22Rv1 (cell line): ENCODE measurements around the gene MED25.
A peak's percentile ranks its signal among the peaks of the same experiment; 100 is the strongest.

Experiments used
- H3K27ac ChIP-seq: fragments of 450-650 bp; 2 replicates; pipeline ENCODE4 v1.5.1; 2017
- ZFX ChIP-seq: fragments of 450-650 bp; IDR thresholded peaks from 2 replicates; pipeline ENCODE4 v1.6.1; 2017; ENCODE audit warnings: antibody characterized with exemption, borderline replicate concordance
- TF ChIP-seq, protein P1 (sequence below): fragments of 450-650 bp; IDR thresholded peaks from 2 replicates; pipeline ENCODE4 v1.5.1; 2017; ENCODE audit warnings: mild to moderate bottlenecking

Gene MED25

DNA sequence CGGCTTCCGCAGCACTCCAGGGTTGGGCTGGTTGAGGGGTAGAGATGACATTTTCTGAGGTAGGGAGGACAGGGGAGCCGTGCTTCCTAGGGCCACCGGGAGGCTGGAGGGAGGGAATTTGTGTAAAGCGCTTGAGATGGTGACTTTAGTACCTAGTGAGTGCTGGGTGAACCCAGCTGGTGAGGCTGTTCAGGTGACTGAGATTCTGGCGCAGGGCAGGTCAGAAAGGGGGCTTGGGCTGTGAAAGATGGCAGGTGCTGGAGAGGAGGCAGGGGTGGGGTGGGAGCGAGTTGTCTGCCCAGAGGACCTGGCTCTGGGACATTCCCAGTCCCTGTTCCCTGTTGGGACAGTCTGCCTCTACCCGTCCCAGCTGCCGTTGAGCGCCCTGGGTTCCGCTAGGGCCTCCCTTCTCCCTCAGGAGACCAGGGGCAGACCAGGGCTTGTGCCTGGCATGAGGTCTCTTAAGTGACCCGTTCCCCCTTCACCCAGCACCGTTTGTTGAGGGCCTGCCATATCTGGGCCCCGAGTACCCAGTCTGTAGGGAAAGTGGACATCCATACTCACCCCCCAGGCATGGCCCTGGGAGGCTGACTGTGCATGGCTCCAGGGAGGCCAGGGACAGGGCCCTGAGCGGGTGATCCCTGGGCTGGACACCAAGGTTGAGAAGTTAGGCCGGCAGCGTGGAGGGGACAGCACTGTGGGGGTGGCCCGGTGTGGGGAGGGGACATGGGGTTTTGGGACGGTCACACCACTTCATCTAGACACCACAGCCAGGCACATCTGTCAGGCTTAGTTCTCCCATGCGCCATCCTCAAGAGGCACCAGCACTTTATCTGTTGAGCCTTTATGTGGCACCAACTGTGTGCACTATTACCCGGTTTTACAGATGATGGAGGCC is 37.8 kb downstream of the MED25 start:
- no peak for TF ChIP-seq ZFX
- TF ChIP-seq, protein P1, sequence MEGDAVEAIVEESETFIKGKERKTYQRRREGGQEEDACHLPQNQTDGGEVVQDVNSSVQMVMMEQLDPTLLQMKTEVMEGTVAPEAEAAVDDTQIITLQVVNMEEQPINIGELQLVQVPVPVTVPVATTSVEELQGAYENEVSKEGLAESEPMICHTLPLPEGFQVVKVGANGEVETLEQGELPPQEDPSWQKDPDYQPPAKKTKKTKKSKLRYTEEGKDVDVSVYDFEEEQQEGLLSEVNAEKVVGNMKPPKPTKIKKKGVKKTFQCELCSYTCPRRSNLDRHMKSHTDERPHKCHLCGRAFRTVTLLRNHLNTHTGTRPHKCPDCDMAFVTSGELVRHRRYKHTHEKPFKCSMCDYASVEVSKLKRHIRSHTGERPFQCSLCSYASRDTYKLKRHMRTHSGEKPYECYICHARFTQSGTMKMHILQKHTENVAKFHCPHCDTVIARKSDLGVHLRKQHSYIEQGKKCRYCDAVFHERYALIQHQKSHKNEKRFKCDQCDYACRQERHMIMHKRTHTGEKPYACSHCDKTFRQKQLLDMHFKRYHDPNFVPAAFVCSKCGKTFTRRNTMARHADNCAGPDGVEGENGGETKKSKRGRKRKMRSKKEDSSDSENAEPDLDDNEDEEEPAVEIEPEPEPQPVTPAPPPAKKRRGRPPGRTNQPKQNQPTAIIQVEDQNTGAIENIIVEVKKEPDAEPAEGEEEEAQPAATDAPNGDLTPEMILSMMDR = no peak
- peak overlapping the region; percentile 96 for H3K27ac ChIP-seq

DNA sequence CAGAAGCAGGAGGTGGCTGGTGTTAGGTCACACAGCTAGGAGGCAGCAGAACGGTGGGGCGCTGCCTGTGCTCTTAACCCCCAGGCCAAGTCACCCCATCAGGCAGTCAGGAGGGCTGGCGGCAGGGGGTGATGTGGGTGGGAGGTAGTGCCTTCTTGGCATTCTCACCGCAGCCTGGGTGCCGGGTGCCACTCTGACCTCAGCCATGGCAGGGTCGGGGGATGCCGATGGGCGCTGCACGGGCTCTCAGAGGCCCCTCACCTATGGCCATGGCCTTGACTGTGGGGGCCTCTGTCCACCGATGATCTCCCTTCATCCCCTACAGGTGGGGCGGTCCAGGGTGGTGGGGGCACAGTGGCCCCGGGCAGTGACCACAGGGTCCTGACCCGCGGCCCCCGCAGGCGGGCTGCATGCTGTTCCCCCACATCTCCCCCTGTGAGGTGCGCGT is 38.5 kb downstream of the MED25 start:
- TF ChIP-seq, protein P1 = no peak
- no peak for TF ChIP-seq ZFX
- H3K27ac ChIP-seq = peak overlapping the region; percentile 96

DNA sequence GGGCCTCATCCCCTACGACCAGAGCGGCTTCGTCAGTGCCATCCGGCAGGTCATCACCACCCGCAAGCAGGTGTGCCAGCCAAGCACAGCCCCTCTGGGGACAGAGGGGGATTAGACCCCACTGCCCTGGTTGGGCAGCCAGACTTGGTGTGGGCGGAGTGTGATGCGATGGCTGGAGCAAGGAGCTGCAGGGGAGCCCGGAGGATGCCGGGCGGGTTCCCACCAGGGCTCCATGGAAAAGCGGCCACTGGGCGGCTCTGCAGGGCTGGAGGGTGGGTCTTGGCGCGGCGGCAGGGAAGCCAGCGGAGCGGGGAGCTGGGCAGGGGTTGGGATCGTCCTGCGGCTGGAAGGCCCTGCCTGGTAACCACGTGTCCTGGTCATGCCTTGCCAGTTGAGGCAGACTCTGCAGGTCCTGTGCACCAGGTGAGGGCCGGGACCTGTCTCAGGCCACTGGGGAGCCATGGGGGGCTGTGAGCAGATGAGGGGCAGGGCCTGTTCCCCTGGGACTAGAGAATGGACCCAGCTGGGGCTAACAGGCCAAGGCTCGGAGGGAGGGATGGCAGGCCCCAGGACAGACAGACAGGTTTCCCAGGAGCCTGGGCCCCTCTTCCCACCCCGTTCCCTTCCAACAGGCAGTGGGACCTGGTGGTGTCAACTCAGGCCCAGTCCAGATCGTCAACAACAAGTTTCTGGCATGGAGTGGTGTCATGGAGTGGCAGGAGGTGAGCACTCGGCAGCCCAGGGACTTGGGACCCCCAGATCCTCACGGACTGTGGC is 39.2 kb downstream of the MED25 start:
- peak overlapping the region; percentile 96 for H3K27ac ChIP-seq
- TF ChIP-seq ZFX = no peak

DNA sequence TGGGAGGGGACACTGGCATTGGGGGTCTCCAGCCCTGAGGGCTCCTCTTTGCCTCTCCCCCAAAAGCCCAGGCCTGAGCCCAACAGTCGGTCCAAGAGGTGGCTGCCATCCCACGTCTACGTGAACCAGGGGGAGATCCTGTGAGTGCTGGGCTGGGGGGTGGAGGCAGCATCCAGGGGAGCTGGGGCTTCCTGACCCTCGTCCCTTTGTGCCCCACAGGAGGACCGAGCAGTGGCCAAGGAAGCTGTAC is 39.7 kb downstream of the MED25 start:
- TF ChIP-seq, protein P1 = no peak; the same call in 1 of the 2 replicates
- no peak for TF ChIP-seq ZFX
- H3K27ac ChIP-seq = peak overlapping the region; percentile 96

DNA sequence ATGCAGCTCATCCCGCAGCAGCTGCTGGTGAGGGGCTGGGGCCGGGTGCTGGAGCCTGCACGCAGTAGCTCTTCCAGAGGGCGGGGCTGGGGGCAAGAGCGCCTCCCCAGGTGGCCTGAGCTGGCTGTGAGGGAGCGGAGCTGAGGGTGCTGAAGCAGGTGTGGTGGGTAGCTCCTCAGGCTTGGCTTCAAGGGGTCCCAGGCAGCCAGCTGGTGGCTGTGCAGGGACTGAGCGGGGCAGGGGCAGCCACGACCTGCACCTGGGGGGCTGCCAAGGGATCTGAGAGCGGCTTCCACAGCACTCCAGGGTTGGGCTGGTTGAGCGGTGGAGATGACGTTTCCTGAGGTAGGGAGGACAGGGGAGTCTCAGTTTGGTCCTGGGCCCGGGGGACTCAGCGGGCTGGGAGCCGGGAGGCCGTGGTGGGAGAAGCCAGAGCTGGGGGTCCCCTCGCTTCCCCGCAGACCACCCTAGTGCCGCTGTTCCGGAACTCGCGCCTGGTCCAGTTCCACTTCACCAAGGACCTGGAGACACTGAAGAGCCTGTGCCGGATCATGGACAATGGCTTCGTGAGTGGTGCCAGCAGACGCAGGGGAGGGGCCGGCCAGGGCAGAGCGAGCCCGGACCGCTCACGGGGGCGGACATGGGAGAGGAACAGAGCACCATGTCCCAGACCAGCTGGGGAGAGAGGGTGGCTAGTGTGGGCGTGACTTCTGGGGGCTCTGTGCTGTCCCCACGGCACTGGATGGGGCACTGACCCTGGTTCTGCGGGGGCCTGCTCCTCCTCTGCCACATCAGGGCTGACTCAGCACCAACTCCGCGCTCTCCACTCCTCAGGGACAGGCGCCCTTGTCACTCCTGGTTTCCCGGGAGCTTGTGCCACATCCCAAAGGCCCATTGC is 40.2 kb downstream of the MED25 start:
- peak overlapping the region; percentile 96 for H3K27ac ChIP-seq

DNA sequence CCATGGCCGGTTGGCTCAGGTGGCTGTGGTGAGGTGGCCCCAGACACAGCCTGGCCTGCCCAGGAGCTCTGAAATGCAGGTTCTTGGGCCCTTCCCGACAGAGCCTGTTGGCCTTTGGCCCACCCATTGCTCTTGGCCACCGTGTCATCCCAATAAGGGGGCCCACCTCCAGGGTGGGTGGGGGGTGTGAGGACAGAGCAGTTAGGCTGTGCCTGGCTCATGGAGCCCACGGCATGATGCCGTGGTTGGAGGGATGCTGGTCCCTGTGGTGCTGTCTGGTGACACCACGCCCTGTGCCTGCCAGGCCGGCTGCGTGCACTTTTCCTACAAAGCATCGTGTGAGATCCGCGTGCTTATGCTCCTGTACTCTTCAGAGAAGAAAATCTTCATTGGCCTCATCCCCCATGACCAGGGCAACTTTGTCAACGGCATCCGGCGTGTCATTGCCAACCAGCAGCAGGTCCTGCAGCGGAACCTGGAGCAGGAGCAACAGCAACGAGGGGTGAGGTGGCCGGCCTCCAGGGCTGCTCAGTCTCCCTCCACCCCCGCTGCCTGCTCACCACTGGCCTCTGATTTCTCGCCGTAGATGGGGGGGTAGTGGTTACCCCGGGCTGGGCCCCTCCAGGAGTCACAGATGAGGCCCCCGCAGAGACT is 41.7 kb downstream of the MED25 start:
- TF ChIP-seq, protein P1 = no peak
- no peak for TF ChIP-seq ZFX
- peak overlapping the region; percentile 96 for H3K27ac ChIP-seq

More for the DNA sequence above, 40.2 kb downstream of the MED25 start:
- no peak for TF ChIP-seq ZFX
- TF ChIP-seq, protein P1 = 0 out of 2 replicates have a peak, but pooled peaks have one; percentile 4
